ENCODE measurements around the gene ITGAE. TPM values are rescaled to one million over a fixed set of nuclear protein-coding genes. Genes with fewer than 3 reads are reported as not detected.

Gene ITGAE
- total RNA-seq, 1 experiment from 2014 or later, result 14.7 TPM

GRCh38 chr17:3691617-3692067 is 109.3 kb downstream of the ITGAE start:
- Mint-ChIP-seq H3K4me3 (ENCODE audit: low read depth, unreplicated experiment) (no peak overlapping the region), H3K9me3 (ENCODE audit: low read depth, unreplicated experiment) (no peaks in the 10 kb centered on the region), H3K4me1 (ENCODE audit: low read depth, unreplicated experiment) (no peaks in the 10 kb centered on the region), H3K27me3 (ENCODE audit: unreplicated experiment) (no peaks in the 10 kb centered on the region), H3K36me3 (ENCODE audit: insufficient read depth, unreplicated experiment) (peaks cover 19% of the 10 kb centered on the region), H3K27ac (ENCODE audit: unreplicated experiment) (no peak overlapping the region)
- intact Hi-C loops (cut with micrococcal nuclease; ENCODE audit: unreplicated experiment), result no loop called here
- CTCF ChIA-PET, result interaction anchor here (0.6 kb wide), 1 partner anchor 40 kb away, joined by 3 read pairs; no protein-coding TSS in a partner anchor
- no peak for TF ChIP-seq CTCF (IDR thresholded peaks at IDR 0.05; ENCODE audit: unreplicated experiment)
- BruUV-seq (replicated peaks), result no TSS peak
- DNase-seq, result no peak

GRCh38 chr17:3690094-3690715 is 110.8 kb downstream of the ITGAE start:
- TF ChIP-seq CTCF (IDR thresholded peaks at IDR 0.05; ENCODE audit: unreplicated experiment), result no peak
- no peak for DNase-seq
- intact Hi-C loops (cut with micrococcal nuclease; ENCODE audit: unreplicated experiment), result no loop called here
- Mint-ChIP-seq H3K36me3 (ENCODE audit: insufficient read depth, unreplicated experiment) (peaks cover 6% of the 10 kb centered on the region), H3K4me1 (ENCODE audit: low read depth, unreplicated experiment) (no peaks in the 10 kb centered on the region), H3K27ac (ENCODE audit: unreplicated experiment) (no peak overlapping the region), H3K4me3 (ENCODE audit: low read depth, unreplicated experiment) (no peak overlapping the region), H3K27me3 (ENCODE audit: unreplicated experiment) (no peaks in the 10 kb centered on the region), H3K9me3 (ENCODE audit: low read depth, unreplicated experiment) (no peaks in the 10 kb centered on the region)
- CTCF ChIA-PET, result interaction anchor here (0.6 kb wide), 1 partner anchor 90 kb away, joined by 3 read pairs; no protein-coding TSS in a partner anchor
- BruUV-seq (replicated peaks), result no TSS peak

GRCh38 chr17:3689262-3690093 is 111.5 kb downstream of the ITGAE start:
- Mint-ChIP-seq H3K4me1 (ENCODE audit: low read depth, unreplicated experiment) (no peaks in the 10 kb centered on the region), H3K36me3 (ENCODE audit: insufficient read depth, unreplicated experiment) (no peaks in the 10 kb centered on the region), H3K4me3 (ENCODE audit: low read depth, unreplicated experiment) (no peak overlapping the region), H3K27ac (ENCODE audit: unreplicated experiment) (no peak overlapping the region), H3K27me3 (ENCODE audit: unreplicated experiment) (no peaks in the 10 kb centered on the region), H3K9me3 (ENCODE audit: low read depth, unreplicated experiment) (no peaks in the 10 kb centered on the region)
- DNase-seq, result no peak
- intact Hi-C loops (cut with micrococcal nuclease; ENCODE audit: unreplicated experiment), result no loop called here
- no TSS peak for BruUV-seq (replicated peaks)
- no peak for TF ChIP-seq CTCF (IDR thresholded peaks at IDR 0.05; ENCODE audit: unreplicated experiment)
- CTCF ChIA-PET, result no interaction called here

GRCh38 chr17:3688852-3689261 is 112.1 kb downstream of the ITGAE start:
- intact Hi-C loops (cut with micrococcal nuclease; ENCODE audit: unreplicated experiment), result no loop called here
- H3K4me1 Mint-ChIP-seq (ENCODE audit: low read depth, unreplicated experiment), result no peaks in the 10 kb centered on the region
- H3K9me3 Mint-ChIP-seq (ENCODE audit: low read depth, unreplicated experiment), result no peaks in the 10 kb centered on the region
- DNase-seq, result no peak
- H3K36me3 Mint-ChIP-seq (ENCODE audit: insufficient read depth, unreplicated experiment), result no peaks in the 10 kb centered on the region
- no peak for TF ChIP-seq CTCF (IDR thresholded peaks at IDR 0.05; ENCODE audit: unreplicated experiment)
- CTCF ChIA-PET, result no interaction called here
- no peaks in the 10 kb centered on the region for H3K27me3 Mint-ChIP-seq (ENCODE audit: unreplicated experiment)
- H3K27ac Mint-ChIP-seq (ENCODE audit: unreplicated experiment), result no peak overlapping the region
- BruUV-seq (replicated peaks), result no TSS peak
- H3K4me3 Mint-ChIP-seq (ENCODE audit: low read depth, unreplicated experiment), result no peak overlapping the region
